ENCODE results near the gene CCDC187.

GRCh38 chr9:136202454-136203407 lies 101.2 kb downstream of the CCDC187 start:
- TF ChIP-seq CTCF (IDR thresholded peaks at IDR 0.05), result no peak
- TF ChIP-seq POLR2A (IDR thresholded peaks at IDR 0.05), result no peak
